Mammary epithelial cell (primary cell): ENCODE data around the gene TUBGCP6.

Experiments used
- EZH2 ChIP-seq: IDR thresholded peaks from 2 replicates; pipeline ENCODE4 v1.6.1; 2012; ENCODE audit warnings: low read length, inconsistent platforms, borderline replicate concordance
- TF ChIP-seq, protein P1 (sequence below), 2 donors: IDR thresholded peaks in 1 of 2; conservative IDR thresholded peaks in 1 of 2; 2 replicates each; pipeline ENCODE4 v1.5.1; 2011 to 2012; ENCODE audit warnings: inconsistent platforms in 2 of 2, low read length in 2 of 2, mild to moderate bottlenecking in 2 of 2, control low read depth in 1 of 2, low read depth in 1 of 2; ENCODE audit not compliant: insufficient read depth in 1 of 2; ENCODE audit errors: extremely low read depth in 1 of 2

DNA sequence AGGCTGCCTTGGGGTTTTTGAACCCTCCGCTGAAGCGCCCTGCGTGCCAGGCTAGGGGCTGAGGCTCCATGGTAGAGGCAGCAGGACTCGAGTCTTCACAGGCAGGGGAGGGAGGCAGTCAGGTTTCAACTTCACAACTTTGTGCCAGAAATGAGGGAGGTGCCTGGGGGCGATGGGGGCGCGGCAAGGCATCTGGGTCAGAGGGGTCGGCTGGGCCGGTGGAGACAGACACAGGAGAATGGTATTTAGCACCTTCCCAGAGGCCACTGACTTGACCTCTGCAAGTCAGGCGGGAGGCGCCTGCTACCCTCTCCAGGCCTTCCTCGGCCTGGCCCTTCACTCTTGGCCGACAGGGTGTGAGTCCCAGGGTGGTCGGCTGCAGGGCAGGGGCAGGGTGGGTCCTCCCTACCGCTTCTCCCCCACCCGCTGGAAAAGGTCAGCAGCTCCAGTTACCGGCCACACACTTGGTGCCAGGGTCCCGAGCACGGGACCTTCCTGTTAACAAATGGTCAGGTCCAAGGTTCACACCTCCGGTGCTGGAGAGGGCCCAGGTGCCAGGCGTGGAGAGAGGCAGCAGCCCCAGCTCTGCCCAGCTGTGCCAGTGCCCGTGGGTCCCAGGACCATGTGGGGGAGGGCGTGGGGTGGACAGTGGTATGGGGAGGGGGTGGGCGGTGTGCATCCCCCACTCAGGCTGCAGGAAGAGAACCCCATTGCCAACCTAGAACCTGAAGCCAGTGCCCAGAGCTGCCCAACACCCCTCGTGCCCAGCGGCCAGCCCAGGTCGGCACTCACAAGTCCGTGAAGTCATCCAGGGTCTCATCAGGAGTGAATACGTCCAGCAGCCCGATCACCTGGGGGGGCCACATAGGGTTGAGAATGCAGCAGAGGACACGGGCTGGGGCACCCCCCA lies 12.9 kb upstream of the TUBGCP6 start:
- TF ChIP-seq EZH2, result no peak
- TF ChIP-seq, protein P1, sequence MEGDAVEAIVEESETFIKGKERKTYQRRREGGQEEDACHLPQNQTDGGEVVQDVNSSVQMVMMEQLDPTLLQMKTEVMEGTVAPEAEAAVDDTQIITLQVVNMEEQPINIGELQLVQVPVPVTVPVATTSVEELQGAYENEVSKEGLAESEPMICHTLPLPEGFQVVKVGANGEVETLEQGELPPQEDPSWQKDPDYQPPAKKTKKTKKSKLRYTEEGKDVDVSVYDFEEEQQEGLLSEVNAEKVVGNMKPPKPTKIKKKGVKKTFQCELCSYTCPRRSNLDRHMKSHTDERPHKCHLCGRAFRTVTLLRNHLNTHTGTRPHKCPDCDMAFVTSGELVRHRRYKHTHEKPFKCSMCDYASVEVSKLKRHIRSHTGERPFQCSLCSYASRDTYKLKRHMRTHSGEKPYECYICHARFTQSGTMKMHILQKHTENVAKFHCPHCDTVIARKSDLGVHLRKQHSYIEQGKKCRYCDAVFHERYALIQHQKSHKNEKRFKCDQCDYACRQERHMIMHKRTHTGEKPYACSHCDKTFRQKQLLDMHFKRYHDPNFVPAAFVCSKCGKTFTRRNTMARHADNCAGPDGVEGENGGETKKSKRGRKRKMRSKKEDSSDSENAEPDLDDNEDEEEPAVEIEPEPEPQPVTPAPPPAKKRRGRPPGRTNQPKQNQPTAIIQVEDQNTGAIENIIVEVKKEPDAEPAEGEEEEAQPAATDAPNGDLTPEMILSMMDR (conservative IDR thresholded peaks at IDR 0.05 in 1 of 2, IDR thresholded peaks at IDR 0.05 in 1 of 2; ENCODE audit: extremely low read depth in 1 of 2, insufficient read depth in 1 of 2, low read depth in 1 of 2, low read length in 2 of 2), result no peak
